Endometrial microvascular endothelial cells (primary cell): ENCODE measurements around the gene ADCY7. TPM values are rescaled to one million over a fixed set of nuclear protein-coding genes. Genes with fewer than 3 reads are reported as not detected.

Experiments used
- in situ Hi-C: cut with HindIII; loops from 2 replicates; pipeline ENCODE4 v1.10.0; 2017; ENCODE audit warnings: low sequenced_read_pairs, low pct_unique_long_range_greater_than_20kb; ENCODE audit errors: inconsistent ontology term
- total RNA-seq: library from RNA; depleted of rRNA; stranded (reverse); fragments of >200 nt; gene quantifications from one replicate; pipeline ENCODE4 v1.2.3, GENCODE V29; 2015; ENCODE audit errors: inconsistent ontology term

ADCY7 gene
- total RNA-seq, 1 donor from 2014 or later = 8.0 TPM

DNA sequence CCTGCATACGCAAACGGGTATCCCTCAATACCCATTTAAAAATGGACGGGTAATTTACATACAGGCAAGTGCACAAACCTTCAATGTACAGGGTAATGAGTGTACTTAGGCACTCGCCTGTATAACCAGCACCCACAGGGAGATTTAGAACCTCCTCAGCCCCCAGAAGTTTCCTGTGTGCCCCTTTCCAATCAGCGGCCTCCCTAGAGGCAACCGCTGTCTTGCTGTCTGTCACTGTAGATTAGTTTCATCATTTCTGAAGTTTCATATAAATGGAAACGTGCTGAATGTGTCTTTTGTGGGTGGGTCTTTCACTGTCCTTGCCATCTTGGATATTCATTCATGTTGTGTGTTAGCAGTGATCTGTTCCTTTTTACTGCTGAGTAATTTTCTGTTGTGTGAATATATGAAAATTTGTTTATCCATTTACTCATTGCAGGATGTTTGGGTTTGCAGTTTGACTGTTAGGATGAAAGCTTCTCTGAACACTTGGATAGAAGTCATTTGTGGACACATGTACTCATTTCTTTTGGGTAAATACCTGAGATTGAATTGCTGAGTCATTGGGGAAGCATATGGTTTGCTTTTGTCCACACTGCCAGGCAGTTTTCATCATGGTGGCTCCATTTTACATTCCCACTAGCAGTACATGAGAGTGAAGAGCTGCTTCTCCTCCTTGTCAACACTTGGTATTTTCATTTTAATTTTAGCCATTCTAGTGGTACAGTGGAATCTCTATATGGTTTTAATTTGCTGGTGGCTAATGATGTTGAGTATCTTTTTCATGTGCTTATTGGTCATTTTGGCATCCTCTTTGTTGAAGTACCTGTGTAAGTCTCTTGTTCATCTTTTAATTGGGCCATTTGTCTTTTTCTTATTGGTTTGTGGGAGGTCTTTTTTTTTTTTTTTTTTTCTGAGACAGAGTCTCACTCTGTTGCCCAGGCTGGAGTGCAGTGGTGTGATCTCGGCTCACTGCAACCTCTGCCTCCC lies 2.1 kb upstream of the ADCY7 start:
- in situ Hi-C loops = no loop called here

GRCh38 chr16:50265260-50265659 lies 1.1 kb upstream of the ADCY7 start:
- in situ Hi-C loops = no loop called here

GRCh38 chr16:50265716-50266336 lies 525 bp upstream of the ADCY7 start:
- in situ Hi-C loops = no loop called here

DNA sequence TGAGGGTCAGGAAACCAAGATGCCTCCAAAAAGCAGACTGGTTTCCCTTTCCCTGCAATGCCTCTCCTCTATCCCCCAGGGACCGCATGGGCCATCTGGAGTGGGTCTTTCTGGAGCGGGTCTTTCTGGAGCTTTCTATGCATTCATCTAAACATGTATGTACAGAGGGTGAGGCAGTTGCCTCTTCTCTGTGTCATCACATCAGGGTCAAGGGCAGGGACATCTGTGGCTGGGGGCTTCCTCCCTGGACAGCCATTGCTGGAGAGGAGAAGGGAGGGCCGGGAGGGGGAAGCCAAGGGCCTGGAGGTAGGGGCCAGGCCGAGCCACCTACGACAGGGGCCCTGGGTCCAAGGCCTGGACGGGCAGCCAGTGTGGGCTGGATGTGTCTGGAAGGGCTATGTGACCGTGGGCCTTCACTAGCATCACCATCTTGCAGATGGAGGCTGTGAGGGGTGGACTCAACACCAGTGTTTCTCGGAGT lies 840 bp downstream of the ADCY7 start:
- in situ Hi-C loops = no loop called here

GRCh38 chr16:50267651-50268050 lies 1.3 kb downstream of the ADCY7 start:
- in situ Hi-C loops = no loop called here

DNA sequence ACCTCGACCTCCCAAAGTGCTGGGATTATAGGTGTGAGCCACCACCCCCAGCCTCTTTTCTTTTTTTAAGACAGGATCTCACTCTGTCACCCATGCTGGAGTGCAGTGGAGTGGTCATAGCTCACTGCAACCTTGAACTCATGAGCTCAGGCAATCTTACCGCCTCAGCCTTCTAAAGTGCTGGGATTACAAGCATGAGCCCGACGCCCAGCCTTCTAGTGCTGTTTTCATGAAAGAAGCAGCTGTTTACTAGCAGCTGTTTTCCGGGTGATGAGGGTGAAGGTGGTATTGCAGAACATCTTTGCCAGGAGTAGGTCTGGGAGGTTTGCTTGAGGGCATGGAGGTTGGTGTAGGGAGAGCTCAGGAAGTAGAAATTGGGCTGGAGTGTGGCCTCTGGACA lies 2.0 kb downstream of the ADCY7 start:
- in situ Hi-C loops = no loop called here

- in situ Hi-C loops = no loop called here
These were observed 2.8 kb downstream of the ADCY7 start for GRCh38 chr16:50269061-50269705.

- in situ Hi-C loops = no loop called here
These were observed 3.6 kb downstream of the ADCY7 start for GRCh38 chr16:50269769-50270509.

DNA sequence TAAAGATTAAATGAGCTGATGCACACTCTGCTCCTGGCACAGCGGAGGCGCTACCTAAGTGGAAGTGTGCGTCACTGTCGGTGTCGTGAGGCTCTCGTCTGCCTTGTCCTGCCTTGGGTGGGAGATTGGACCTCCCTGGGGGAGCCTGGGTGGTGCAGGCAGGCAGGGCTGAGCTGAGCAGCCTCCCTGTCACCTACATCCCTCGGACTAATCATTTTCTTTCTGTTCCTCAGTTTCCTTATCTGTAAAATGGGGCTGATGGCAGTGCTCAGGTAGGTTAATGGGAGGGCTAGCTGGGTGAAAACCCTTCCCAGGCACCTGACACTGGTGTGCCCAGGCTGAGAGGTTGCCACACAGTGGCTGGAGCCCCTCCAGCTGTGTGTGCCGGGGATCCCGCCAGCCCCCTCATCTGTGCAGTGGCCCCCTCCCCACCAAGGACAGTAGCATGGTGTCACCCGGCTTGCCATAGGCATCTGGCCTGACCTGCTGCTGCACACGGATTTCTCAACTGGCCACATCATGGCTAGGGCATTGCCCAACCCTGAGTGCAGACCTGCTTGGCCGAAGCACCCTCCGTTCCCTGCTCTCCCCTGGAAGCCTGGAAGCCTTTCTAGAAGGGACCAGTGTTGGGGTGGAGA lies 4.3 kb downstream of the ADCY7 start:
- in situ Hi-C loops = no loop called here

DNA sequence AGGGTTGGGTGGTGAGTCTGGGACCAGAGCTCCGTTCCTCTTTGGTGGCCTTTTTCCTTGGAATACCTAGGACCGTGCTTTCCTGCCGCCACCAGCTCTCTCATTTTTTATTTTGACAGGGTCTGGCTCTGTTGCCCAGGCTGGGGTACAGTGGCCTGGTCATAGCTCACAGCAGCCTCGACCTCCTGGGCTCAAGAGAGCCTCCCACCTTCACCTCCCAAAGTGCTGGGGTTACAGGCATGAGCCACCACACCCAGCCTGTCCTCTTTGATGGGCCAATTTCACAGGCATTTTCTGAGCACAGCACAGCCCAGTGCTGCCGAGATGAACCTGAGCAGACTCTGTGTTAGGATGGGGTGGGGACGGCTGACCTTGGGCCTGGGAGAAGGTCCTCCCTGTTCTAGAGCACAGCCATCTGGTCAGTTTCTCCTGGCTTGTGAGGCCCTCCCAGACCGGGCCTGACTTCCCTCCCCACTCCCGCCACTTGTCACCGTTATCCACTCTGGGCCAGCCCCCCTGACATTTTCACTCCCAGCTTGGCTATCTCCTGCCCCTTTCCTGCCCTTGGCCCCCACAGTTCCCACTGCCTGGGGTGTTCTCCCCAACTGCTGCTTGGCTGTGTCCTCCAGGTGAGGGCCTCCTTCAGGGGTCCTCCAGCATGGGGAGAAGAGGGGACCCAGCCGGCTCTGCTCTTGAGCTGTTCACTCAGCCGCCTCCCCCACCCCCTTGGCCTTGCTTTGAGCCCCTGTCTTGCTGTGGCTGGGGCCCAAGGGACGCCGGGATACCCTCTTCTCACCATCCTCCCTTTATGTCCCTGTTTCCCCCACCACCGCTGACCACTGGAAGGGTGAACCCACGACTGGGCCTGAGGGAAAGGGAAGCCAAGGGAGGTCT lies 5.0 kb downstream of the ADCY7 start:
- in situ Hi-C loops = no loop called here

- in situ Hi-C loops = no loop called here
These were observed 5.8 kb downstream of the ADCY7 start for GRCh38 chr16:50272111-50272571.

GRCh38 chr16:50272687-50273381 lies 6.5 kb downstream of the ADCY7 start:
- in situ Hi-C loops = no loop called here

- in situ Hi-C loops = no loop called here
These were observed 7.0 kb downstream of the ADCY7 start for GRCh38 chr16:50273382-50273690.

GRCh38 chr16:50273888-50274325 lies 7.6 kb downstream of the ADCY7 start:
- in situ Hi-C loops = no loop called here

DNA sequence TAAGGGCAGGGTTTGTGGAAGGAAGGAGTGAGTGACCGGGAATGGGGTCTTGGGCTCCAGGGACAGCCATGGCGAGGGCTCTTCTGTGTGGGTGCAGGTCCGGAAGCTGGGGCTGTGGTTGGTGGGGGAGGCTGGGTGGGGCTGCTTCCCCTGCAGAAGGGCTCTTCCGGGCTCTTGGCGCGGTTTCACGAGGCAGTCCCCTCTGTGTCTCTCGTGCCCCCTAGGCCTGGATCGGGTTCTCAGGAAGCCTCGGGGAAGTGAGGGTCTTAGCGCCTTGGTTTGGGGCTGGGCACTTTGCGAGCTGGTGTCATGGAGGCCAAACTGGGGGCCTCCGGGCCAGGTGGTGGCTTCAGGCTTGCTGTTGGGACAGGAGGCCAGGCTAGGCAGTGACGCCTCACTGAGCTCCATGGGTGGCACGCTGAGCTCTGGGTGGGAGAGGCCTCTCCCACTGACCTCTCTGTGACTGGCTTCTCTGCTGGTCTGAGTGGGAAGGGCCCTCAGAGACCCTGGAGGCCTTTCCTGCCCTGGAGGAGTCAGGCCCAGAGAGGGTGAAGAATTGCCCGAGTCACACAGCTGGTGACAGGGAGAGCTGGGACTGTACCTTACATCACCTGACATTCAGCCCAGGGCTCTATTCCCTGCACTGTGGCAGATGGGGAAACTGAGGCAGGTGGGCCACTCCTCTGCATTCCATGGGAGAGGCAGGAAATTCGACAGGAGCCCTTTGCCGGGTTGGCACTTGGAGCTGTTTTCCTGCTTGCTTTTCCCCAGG lies 8.2 kb downstream of the ADCY7 start:
- in situ Hi-C loops = no loop called here

DNA sequence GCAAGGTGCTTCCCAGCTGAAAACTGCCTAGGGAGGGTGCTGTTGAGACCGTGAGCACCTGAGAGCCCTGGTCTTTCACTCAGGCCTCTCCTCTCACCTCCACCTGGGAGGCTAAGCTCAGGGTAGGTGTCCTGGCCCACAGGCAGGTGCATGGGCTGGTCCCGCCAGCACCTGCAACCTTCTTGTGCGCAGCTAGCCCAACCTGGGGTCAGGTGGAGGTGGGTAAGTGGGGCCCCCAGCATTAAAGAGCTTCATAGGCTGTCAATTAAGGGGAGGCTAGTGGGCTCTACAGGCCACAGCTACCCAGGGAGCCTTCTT lies 8.7 kb downstream of the ADCY7 start:
- in situ Hi-C loops = no loop called here
